Neuron (in vitro differentiated cells): ENCODE results near the gene OR51M1.

Source experiments
- H2AFZ ChIP-seq: one replicate; pipeline ENCODE4 v1.6.1; 2013; ENCODE audit warnings: low read depth, mild to moderate bottlenecking, inconsistent platforms, low read length, moderate library complexity
- H3K27me3 ChIP-seq: one replicate; pipeline ENCODE4 v1.6.1; 2013; ENCODE audit warnings: low read length; ENCODE audit not compliant: insufficient read depth
- H3K36me3 ChIP-seq: one replicate; pipeline ENCODE4 v1.6.1; 2013; ENCODE audit warnings: low read length; ENCODE audit not compliant: insufficient read depth
- H3K4me1 ChIP-seq: one replicate; pipeline ENCODE4 v1.6.1; 2013; ENCODE audit warnings: low read length; ENCODE audit not compliant: insufficient read depth
- H3K4me3 ChIP-seq: 2 replicates; pipeline ENCODE4 v1.5.1; 2013; ENCODE audit warnings: mild to moderate bottlenecking, low read length, moderate library complexity
- H3K9me3 ChIP-seq: one replicate; pipeline ENCODE4 v1.6.1; 2013; ENCODE audit warnings: low read length

The OR51M1 gene

GRCh38 chr11:5421811-5422210 is 38.2 kb downstream of the OR51M1 start, which contains the start of gene OR51Q1:
TSS of gene OR51Q1 (plus strand) at chr11:5422111. CDS start at chr11:5422201, 90 bp downstream.
- Histone ChIP-seq H3K27me3 (no peaks in the 10 kb centered on the region), H3K4me1 (no peaks in the 10 kb centered on the region), H3K36me3 (no peaks in the 10 kb centered on the region), H3K4me3 (no peak within 1 kb of the TSS), H3K9me3 (no peaks in the 10 kb centered on the region), H2AFZ (no peak within 1 kb of the TSS)

DNA sequence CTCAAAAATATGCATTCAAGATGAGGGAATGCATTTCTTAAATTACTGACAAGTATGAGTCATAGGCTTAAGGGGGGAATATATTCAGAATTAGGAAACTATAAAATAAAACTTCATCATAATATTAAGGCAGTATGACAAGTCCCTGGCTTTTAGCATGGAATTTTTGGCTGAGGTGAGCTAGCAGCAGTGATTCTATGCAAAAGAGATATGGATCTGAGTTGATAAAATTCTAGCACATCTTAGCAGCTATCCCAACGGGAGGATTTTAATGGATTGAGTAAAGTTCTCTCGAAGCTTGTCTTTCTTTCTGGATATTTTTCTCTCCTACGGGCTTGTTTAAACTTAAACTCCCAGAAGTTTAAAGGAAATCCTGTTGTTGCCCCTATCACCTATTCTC is 39.5 kb downstream of the OR51M1 start:
- Histone ChIP-seq H3K36me3 (no peaks in the 10 kb centered on the region), H2AFZ (no peak overlapping the region), H3K4me3 (no peak overlapping the region), H3K9me3 (no peaks in the 10 kb centered on the region), H3K4me1 (no peaks in the 10 kb centered on the region), H3K27me3 (no peaks in the 10 kb centered on the region)

DNA sequence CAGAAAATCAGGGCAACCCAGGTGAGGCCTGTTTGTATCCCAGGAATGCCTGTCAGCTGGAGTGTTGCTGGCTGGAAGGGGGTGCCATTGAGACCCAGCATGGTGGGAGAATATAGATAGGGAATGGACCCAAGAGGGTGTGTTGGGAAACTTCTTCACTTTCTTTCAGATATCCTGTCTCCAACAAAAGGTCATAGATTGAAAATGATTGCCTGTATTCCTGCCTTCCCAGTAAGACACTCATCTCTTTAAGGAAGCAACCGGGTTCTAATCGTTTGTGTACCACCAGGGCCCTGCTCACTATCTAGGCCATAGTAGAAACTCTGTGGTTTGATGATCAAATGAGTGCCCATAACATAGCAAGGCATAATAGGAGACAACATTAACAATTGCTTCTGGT is 57.8 kb downstream of the OR51M1 start, which contains the start of gene OR51I1:
Gene OR51I1 (minus strand): TSS at position 101 of the 400 bp plus-strand sequence. CDS start 0 bp downstream, at position 101.
- no peaks in the 10 kb centered on the region for H3K4me1 ChIP-seq
- no peak within 1 kb of the TSS for H2AFZ ChIP-seq

More for the DNA sequence above, 57.8 kb downstream of the OR51M1 start, which contains the start of gene OR51I1:
- Histone ChIP-seq H3K36me3 (no peaks in the 10 kb centered on the region), H3K9me3 (no peaks in the 10 kb centered on the region), H3K4me3 (no peak within 1 kb of the TSS), H3K27me3 (no peaks in the 10 kb centered on the region)
